Fibroblast of lung (primary cell): Measurements from ENCODE around the gene VRK1. TPM values are rescaled to one million over a fixed set of nuclear protein-coding genes. Genes with fewer than 3 reads are reported as not detected.

Experiments
- DNase-seq, 2 donors: peaks; one replicate each; pipeline versions ENCODE4 v3.0.0 to v3.0.0-alpha.2; 2010; ENCODE audit warnings: low read depth in 2 of 2
- H2AFZ ChIP-seq: 2 replicates; pipeline ENCODE4 v1.5.1; 2012; ENCODE audit warnings: low read length, control low read depth, inconsistent platforms
- H3K27ac ChIP-seq: 2 replicates; pipeline ENCODE4 v1.5.1; 2011; ENCODE audit warnings: low read length, control low read depth; ENCODE audit not compliant: insufficient read depth
- H3K27me3 ChIP-seq: 2 replicates; pipeline ENCODE4 v1.5.1; 2011; ENCODE audit warnings: mild to moderate bottlenecking, low read length; ENCODE audit not compliant: control insufficient read depth, insufficient read depth
- H3K36me3 ChIP-seq: 2 replicates; pipeline ENCODE4 v1.5.1; 2011; ENCODE audit warnings: low read length; ENCODE audit not compliant: control insufficient read depth, insufficient read depth
- H3K4me1 ChIP-seq: 2 replicates; pipeline ENCODE4 v1.5.1; 2011; ENCODE audit warnings: low read length; ENCODE audit not compliant: control insufficient read depth, insufficient read depth; ENCODE audit errors: extremely low read depth
- H3K4me2 ChIP-seq: 2 replicates; pipeline ENCODE4 v1.5.1; 2011; ENCODE audit warnings: low read length, control low read depth; ENCODE audit not compliant: insufficient read depth; ENCODE audit errors: extremely low read depth
- H3K4me3 ChIP-seq, 4 experiments: fragments of 200-600 bp in 1 of 4; sonication (generic) in 1 of 4; replicated peaks in 1 of 4; 2 replicates each; pipeline ENCODE4 v1.5.1; 2011 to 2016; ENCODE audit warnings: low read length in 4 of 4, low read depth in 3 of 4, mild to moderate bottlenecking in 3 of 4, control low read depth in 2 of 4, inconsistent platforms in 1 of 4, mixed read lengths in 1 of 4; ENCODE audit not compliant: insufficient read depth in 1 of 4; ENCODE audit errors: control extremely low read depth in 1 of 4
- H3K79me2 ChIP-seq: 2 replicates; pipeline ENCODE4 v1.5.1; 2012; ENCODE audit warnings: mild to moderate bottlenecking, low read length, inconsistent platforms; ENCODE audit not compliant: control insufficient read depth, insufficient read depth
- H3K9ac ChIP-seq: 2 replicates; pipeline ENCODE4 v1.5.1; 2011; ENCODE audit warnings: mild to moderate bottlenecking, low read length, control low read depth; ENCODE audit not compliant: insufficient read depth
- H3K9me3 ChIP-seq: 2 replicates; pipeline ENCODE4 v1.5.1; 2012; ENCODE audit warnings: low read depth, low read length; ENCODE audit not compliant: control insufficient read depth, insufficient read depth
- H4K20me1 ChIP-seq: 2 replicates; pipeline ENCODE4 v1.5.1; 2011; ENCODE audit warnings: low read length; ENCODE audit not compliant: control insufficient read depth, insufficient read depth; ENCODE audit errors: extremely low read depth
- CTCF ChIP-seq, 2 donors: IDR thresholded peaks in 1 of 2; conservative IDR thresholded peaks in 1 of 2; 1 replicate in 1 of 2; 2 replicates in 1 of 2; pipeline ENCODE4 v1.5.1; 2011 to 2012; ENCODE audit warnings: low read length in 2 of 2, control low read depth in 1 of 2, inconsistent platforms in 1 of 2, low read depth in 1 of 2, mild to moderate bottlenecking in 1 of 2
- EZH2 ChIP-seq: IDR thresholded peaks from 2 replicates; pipeline ENCODE4 v1.5.1; 2012; ENCODE audit warnings: low read length, control low read depth, mild to moderate bottlenecking; ENCODE audit errors: missing control alignments
- polyA plus RNA-seq, 2 donors: library from polyadenylated mRNA; depleted of rRNA in 1 of 2; stranded (reverse) in 1 of 2; unstranded in 1 of 2; fragments of >200 nt; gene quantifications; 2 replicates each; pipeline ENCODE4 v1.2.1, GENCODE V29; 2011 to 2012; ENCODE audit warnings: missing spikeins in 1 of 2
- total RNA-seq: library from RNA; depleted of rRNA; stranded (reverse); fragments of >200 nt; gene quantifications from 2 replicates; pipeline ENCODE4 v1.2.1, GENCODE V29; 2014

Gene VRK1
- total and polyA plus RNA-seq, 2 donors (not counting 1 experiment from before 2014, with no cell fraction given) = 11.5 to 24.9 TPM

DNA sequence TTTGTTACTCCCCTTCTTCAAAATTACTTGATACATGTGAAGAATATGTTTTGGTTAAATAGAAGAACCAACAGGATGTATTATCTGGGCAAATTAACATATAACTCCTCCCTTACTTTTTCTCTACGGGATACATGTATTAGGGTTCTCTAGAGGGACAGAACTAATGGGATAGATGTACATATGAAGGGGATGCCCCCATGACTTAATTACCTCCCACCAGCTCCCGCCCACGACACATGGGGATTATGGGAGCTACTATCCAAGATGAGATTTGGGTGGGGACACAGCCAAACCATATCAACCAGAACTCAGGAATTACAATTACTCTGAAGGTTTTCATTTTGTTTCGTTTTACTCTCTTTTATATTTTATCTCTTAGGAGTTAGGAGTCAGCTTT, 41.3 kb downstream of the VRK1 start:
- TF ChIP-seq EZH2 (no peak), CTCF (conservative IDR thresholded peaks at IDR 0.05 in 1 of 2, IDR thresholded peaks at IDR 0.05 in 1 of 2; ENCODE audit: low read depth in 1 of 2, low read length in 2 of 2) (no peak)
- H3K4me2 ChIP-seq = no peak overlapping the region
- no peaks in the 10 kb centered on the region for H3K79me2 ChIP-seq
- no peaks in the 10 kb centered on the region for H3K4me1 ChIP-seq
- no peak overlapping the region for H3K4me3 ChIP-seq
- H3K27me3 ChIP-seq = no peaks in the 10 kb centered on the region
- no peaks in the 10 kb centered on the region for H4K20me1 ChIP-seq
- no peak overlapping the region for H3K27ac ChIP-seq
- no peak overlapping the region for H2AFZ ChIP-seq
- H3K9ac ChIP-seq = no peak overlapping the region
- no peaks in the 10 kb centered on the region for H3K9me3 ChIP-seq
- peaks cover 2% of the 10 kb centered on the region for H3K36me3 ChIP-seq
- DNase-seq = no peak

- no peak overlapping the region for H3K4me2 ChIP-seq
Observed at GRCh38 chr14:96839251-96839650, 42.1 kb downstream of the VRK1 start.

DNA sequence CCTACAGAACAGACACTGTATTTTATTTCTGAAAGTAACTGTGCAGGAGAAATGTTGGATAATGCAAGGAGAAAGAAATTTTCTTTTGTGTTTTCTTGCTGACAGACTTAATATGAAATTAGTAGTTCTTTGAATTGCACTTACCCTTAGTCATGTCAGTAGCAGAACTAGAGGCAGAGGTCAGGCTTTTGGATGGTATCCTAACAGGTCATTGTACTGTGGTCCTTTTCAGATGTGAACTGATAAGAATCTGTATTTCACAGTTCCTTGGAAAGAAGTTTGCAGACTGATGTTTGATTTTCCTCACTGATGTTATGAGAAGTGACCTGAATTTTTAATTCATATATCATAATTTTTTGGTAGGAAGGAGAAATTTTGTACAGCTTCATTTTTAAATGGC, 46.0 kb downstream of the VRK1 start:
- H3K36me3 ChIP-seq = no peaks in the 10 kb centered on the region

More at GRCh38 chr14:96839251-96839650, 42.1 kb downstream of the VRK1 start:
- no peaks in the 10 kb centered on the region for H3K9me3 ChIP-seq
- H4K20me1 ChIP-seq = no peaks in the 10 kb centered on the region
- peaks cover 2% of the 10 kb centered on the region for H3K36me3 ChIP-seq
- TF ChIP-seq EZH2 (no peak), CTCF (conservative IDR thresholded peaks at IDR 0.05 in 1 of 2, IDR thresholded peaks at IDR 0.05 in 1 of 2; ENCODE audit: low read depth in 1 of 2, low read length in 2 of 2) (no peak)
- no peaks in the 10 kb centered on the region for H3K27me3 ChIP-seq
- H3K79me2 ChIP-seq = no peaks in the 10 kb centered on the region
- no peak overlapping the region for H3K9ac ChIP-seq
- no peak overlapping the region for H3K27ac ChIP-seq
- no peak for DNase-seq
- no peaks in the 10 kb centered on the region for H3K4me1 ChIP-seq
- no peak overlapping the region for H3K4me3 ChIP-seq
- no peak overlapping the region for H2AFZ ChIP-seq

More for the DNA sequence above, 46.0 kb downstream of the VRK1 start:
- no peaks in the 10 kb centered on the region for H3K9me3 ChIP-seq
- H4K20me1 ChIP-seq = no peaks in the 10 kb centered on the region
- no peaks in the 10 kb centered on the region for H3K4me1 ChIP-seq
- H3K9ac ChIP-seq = no peak overlapping the region
- no peak overlapping the region for H3K4me2 ChIP-seq
- no peak overlapping the region for H3K27ac ChIP-seq
- H3K4me3 ChIP-seq = no peak overlapping the region
- DNase-seq = no peak
- H3K79me2 ChIP-seq = no peaks in the 10 kb centered on the region
- H3K27me3 ChIP-seq = no peaks in the 10 kb centered on the region
- H2AFZ ChIP-seq = no peak overlapping the region
- TF ChIP-seq CTCF (conservative IDR thresholded peaks at IDR 0.05 in 1 of 2, IDR thresholded peaks at IDR 0.05 in 1 of 2; ENCODE audit: low read depth in 1 of 2, low read length in 2 of 2) (no peak), EZH2 (no peak)
